Stomach (tissue), 4 donors: ENCODE results near the gene ZCCHC14.

ENCODE experiments used
- EP300 ChIP-seq: sonication (generic); formaldehyde crosslinking; IDR thresholded peaks from one replicate; pipeline ENCODE4 v1.6.1; 2017; ENCODE audit warnings: antibody characterized with exemption
- POLR2A ChIP-seq, 4 donors: fragments of 450-650 bp; IDR thresholded peaks; one replicate each; pipeline ENCODE4 v1.6.1; 2016; ENCODE audit warnings: antibody characterized with exemption in 4 of 4, control low read depth in 2 of 4, mild to moderate bottlenecking in 1 of 4, moderate library complexity in 1 of 4
- POLR2AphosphoS5 ChIP-seq, 3 donors: sonication (generic); formaldehyde crosslinking; IDR thresholded peaks; one replicate each; pipeline ENCODE4 v1.6.1; 2016; ENCODE audit warnings: antibody characterized with exemption in 3 of 3
- TF ChIP-seq, protein P1 (sequence below), 7 experiments: fragments of 450-650 bp in 4 of 7; fragments of 200-600 bp in 3 of 7; sonication (generic) in 3 of 7; IDR thresholded peaks; one replicate each; pipeline ENCODE4 v1.5.1; 2016 to 2019; ENCODE audit warnings: antibody characterized with exemption in 7 of 7, control low read depth in 2 of 7, mild to moderate bottlenecking in 1 of 7

DNA sequence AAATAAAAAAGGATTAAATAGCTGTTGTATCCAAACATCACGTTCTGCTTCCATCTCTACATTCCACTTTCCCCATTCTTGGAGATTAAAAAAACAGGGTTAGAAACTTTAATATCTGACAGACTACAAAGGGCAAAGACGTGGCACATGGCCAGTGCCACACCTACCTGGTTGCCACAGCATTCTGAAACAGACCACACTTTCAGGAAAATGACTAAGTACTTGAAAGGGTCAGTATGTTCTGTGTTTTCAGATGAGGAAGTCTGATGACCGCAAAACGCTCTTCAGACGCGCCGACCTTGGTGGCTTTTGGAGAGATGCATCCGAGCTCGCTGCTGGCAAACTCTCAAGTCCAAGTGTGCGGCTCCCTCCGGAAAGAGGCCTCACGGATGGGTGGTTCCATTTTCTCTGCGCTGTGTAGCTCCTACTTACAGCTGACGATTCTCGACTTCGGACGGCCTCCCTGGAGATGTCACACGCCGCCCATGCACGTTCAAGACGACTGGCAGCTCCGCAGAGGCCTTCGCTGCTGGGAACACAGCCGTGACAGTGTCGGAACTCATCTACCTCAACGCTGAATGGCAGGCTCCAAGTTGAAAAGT is 85.2 kb downstream of the ZCCHC14 start:
- TF ChIP-seq, protein P1, sequence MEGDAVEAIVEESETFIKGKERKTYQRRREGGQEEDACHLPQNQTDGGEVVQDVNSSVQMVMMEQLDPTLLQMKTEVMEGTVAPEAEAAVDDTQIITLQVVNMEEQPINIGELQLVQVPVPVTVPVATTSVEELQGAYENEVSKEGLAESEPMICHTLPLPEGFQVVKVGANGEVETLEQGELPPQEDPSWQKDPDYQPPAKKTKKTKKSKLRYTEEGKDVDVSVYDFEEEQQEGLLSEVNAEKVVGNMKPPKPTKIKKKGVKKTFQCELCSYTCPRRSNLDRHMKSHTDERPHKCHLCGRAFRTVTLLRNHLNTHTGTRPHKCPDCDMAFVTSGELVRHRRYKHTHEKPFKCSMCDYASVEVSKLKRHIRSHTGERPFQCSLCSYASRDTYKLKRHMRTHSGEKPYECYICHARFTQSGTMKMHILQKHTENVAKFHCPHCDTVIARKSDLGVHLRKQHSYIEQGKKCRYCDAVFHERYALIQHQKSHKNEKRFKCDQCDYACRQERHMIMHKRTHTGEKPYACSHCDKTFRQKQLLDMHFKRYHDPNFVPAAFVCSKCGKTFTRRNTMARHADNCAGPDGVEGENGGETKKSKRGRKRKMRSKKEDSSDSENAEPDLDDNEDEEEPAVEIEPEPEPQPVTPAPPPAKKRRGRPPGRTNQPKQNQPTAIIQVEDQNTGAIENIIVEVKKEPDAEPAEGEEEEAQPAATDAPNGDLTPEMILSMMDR (IDR thresholded peaks at IDR 0.05): no peak
- no peak for TF ChIP-seq POLR2A (IDR thresholded peaks at IDR 0.05)
- TF ChIP-seq EP300: no peak
- peak in 2 of 3 donors; percentile 54 to 61 for TF ChIP-seq POLR2AphosphoS5 (IDR thresholded peaks at IDR 0.05)
